Measurements from ENCODE around the gene MEN1.

The MEN1 gene

GRCh38 chr11:64810271-64810890 lies at the start of gene MEN1:
MEN1 (minus strand) TSS chr11:64810551; CDS start chr11:64810109, 442 bp downstream.
- peak within 1 kb of the TSS; percentile 87 for H3K27ac Mint-ChIP-seq
- no peaks in the 10 kb centered on the region for H3K27me3 Mint-ChIP-seq
- peak within 1 kb of the TSS; percentile 99 for H3K4me3 Mint-ChIP-seq
- peak; percentile 74 for ATAC-seq (ENCODE audit: low read depth)
- peaks cover 8% of the 10 kb centered on the region for H3K36me3 Mint-ChIP-seq
- no peaks in the 10 kb centered on the region for H3K9me3 Mint-ChIP-seq
- H3K4me1 Mint-ChIP-seq: peaks cover 26% of the 10 kb centered on the region
- peak; percentile 44 to 77 for DNase-seq (ENCODE audit: low spot score in 2 of 2)

DNA sequence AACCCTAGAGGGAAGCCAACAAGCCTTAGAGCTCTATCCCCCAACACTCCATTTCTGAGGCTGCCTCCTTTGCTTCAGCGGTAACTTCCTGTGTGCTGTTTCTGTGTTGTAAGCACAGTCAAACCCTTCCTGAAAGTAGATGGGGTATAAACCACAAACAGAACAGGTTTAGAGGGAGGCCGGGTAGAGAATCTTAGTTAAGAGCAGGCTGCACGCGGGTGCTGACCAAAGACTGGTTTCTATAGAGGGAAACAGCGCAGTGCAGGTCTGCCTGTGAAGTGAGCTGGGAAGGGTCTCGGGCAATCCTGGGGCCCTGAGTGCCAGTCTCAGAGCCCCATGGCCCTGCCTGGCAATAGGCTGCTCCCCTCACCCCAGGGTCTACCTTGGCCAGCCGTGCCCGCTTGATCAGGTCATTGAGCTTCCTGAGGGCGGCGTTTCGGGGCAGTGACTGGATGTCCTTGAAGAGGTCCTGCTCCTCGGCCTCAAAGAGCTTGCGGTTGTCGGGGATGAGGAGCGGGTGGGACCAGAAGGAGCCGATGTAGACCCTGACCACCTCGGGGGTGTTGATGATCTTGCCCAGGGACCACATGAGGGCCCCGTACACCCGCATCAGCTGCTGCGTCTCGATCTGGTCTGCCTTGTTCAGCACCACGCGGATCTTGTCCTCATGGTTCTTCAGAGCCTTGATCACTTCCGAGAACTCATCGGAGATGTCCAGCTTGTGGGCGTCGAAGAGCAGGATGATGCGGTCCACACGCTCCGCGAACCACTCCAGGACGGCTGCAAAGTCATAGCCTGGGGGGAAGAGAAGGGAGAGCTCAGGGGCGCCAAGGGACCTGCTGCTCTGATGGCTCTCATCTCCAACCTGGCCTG lies 49.4 kb upstream of the MEN1 start:
- Mint-ChIP-seq H3K9me3 (no peaks in the 10 kb centered on the region), H3K4me1 (peaks cover 62% of the 10 kb centered on the region), H3K27ac (peak overlapping the region; percentile 95), H3K27me3 (no peaks in the 10 kb centered on the region), H3K36me3 (peaks cover 8% of the 10 kb centered on the region), H3K4me3 (peak overlapping the region; percentile 78)
- ATAC-seq (ENCODE audit: low read depth): peak; percentile 80
- no peak for DNase-seq (ENCODE audit: low spot score in 2 of 2)

GRCh38 chr11:64858467-64859263 lies 48.3 kb upstream of the MEN1 start:
- H3K27ac Mint-ChIP-seq: peak overlapping the region; percentile 95
- DNase-seq (ENCODE audit: low spot score in 2 of 2) (no peak), ATAC-seq (ENCODE audit: low read depth) (peak; percentile 48)
- peaks cover 65% of the 10 kb centered on the region for H3K4me1 Mint-ChIP-seq
- H3K4me3 Mint-ChIP-seq: peak overlapping the region; percentile 78
- no peaks in the 10 kb centered on the region for H3K27me3 Mint-ChIP-seq
- no peaks in the 10 kb centered on the region for H3K9me3 Mint-ChIP-seq
- peaks cover 11% of the 10 kb centered on the region for H3K36me3 Mint-ChIP-seq

DNA sequence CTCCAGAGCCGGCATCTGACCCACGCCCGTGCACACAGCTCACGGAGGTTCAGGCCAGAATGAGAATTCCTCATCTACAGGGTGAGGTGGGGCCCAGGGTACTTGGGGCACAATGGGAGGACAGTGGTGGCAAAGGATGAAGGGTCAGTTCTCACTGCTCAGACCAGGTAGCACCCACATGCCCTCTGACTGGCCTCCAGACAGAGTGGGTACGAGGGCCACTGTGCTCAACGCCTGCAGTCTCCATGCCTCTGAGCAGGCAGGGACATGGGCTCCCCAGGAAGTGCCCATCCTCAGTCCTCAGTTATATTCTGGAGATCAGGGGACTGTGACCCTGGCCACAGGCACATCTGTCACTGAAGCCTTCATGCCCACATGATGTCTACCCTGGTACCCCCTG lies 47.1 kb upstream of the MEN1 start:
- peaks cover 14% of the 10 kb centered on the region for H3K36me3 Mint-ChIP-seq
- ATAC-seq (ENCODE audit: low read depth): no peak

GRCh38 chr11:64856382-64857227 lies 46.3 kb upstream of the MEN1 start:
- Mint-ChIP-seq H3K36me3 (peaks cover 14% of the 10 kb centered on the region), H3K27me3 (no peaks in the 10 kb centered on the region), H3K4me1 (peaks cover 70% of the 10 kb centered on the region), H3K4me3 (peak overlapping the region; percentile 27), H3K27ac (peak overlapping the region; percentile 89), H3K9me3 (no peaks in the 10 kb centered on the region)
- DNase-seq (ENCODE audit: low spot score in 2 of 2) (no peak), ATAC-seq (ENCODE audit: low read depth) (no peak)

More for the DNA sequence above, 47.1 kb upstream of the MEN1 start:
- no peak for DNase-seq (ENCODE audit: low spot score in 2 of 2)
- H3K27me3 Mint-ChIP-seq: no peaks in the 10 kb centered on the region
- no peak overlapping the region for H3K27ac Mint-ChIP-seq
- no peak overlapping the region for H3K4me3 Mint-ChIP-seq
- H3K4me1 Mint-ChIP-seq: peaks cover 67% of the 10 kb centered on the region
- no peaks in the 10 kb centered on the region for H3K9me3 Mint-ChIP-seq

DNA sequence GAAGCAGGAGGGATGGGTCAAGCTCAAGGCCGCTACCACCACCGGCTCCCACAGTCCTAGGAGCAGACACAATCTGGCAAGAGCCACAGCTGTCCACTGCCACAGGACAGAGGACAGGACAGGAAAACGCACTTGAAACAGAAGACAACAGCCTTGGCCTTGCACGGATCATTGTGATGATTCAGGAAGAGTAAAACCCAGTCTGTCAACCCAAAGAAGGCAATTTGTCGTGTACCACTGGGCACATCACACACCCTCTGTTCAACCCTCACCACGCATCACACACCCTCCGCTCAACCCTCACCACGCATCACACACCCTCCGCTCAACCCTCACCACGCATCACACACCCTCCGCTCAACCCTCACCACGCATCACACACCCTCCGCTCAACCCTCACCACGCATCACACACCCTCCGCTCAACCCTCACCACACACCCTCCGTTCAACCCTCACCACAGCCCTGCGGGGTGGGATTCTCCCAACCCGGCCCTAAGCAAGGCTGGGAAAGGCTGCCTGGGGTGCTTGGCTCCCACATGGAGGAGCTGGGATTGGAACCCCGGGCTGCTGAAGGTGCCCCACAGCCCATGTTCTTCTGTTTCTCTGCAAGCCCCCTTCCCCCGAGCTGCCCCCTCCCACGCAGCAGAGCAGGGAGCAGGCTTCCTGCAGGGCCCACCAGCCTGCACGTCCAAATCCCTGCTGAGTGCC lies 45.4 kb upstream of the MEN1 start:
- H3K9me3 Mint-ChIP-seq: no peaks in the 10 kb centered on the region
- H3K27ac Mint-ChIP-seq: peak overlapping the region; percentile 89
- DNase-seq (ENCODE audit: low spot score in 2 of 2): no peak
- H3K27me3 Mint-ChIP-seq: no peaks in the 10 kb centered on the region
- peaks cover 14% of the 10 kb centered on the region for H3K36me3 Mint-ChIP-seq
- H3K4me1 Mint-ChIP-seq: peaks cover 73% of the 10 kb centered on the region
- peak overlapping the region; percentile 63 for H3K4me3 Mint-ChIP-seq
- ATAC-seq (ENCODE audit: low read depth): no peak

GRCh38 chr11:64854534-64855502 lies 44.5 kb upstream of the MEN1 start:
- Mint-ChIP-seq H3K27me3 (no peaks in the 10 kb centered on the region), H3K4me1 (peaks cover 67% of the 10 kb centered on the region), H3K27ac (peak overlapping the region; percentile 97), H3K9me3 (no peaks in the 10 kb centered on the region), H3K36me3 (peaks cover 12% of the 10 kb centered on the region), H3K4me3 (peak overlapping the region; percentile 63)
- DNase-seq (ENCODE audit: low spot score in 2 of 2): no peak
- ATAC-seq (ENCODE audit: low read depth): no peak

DNA sequence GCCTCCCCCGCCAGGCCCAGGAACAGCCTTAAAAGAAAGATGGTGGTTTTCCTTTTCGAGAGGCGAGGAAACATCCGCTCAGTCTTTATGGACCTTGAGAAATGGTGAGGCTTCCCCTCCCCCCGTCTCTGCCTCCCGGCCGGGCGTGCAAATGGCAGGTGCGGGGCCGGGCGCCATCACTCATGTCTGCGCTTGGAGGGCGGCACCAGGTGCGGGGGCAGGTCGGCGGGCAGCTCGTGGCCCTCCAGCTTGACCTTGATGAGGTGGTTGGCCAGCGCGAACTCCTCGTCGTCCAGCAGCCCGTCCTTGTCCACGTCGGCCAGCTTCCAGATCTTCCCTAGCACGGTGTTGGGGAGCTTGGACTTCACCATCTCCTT lies 43.8 kb upstream of the MEN1 start:
- no peak for DNase-seq (ENCODE audit: low spot score in 2 of 2)
- Mint-ChIP-seq H3K36me3 (peaks cover 12% of the 10 kb centered on the region), H3K4me3 (peak overlapping the region; percentile 49), H3K27ac (peak overlapping the region; percentile 97), H3K27me3 (no peaks in the 10 kb centered on the region), H3K9me3 (no peaks in the 10 kb centered on the region), H3K4me1 (peaks cover 64% of the 10 kb centered on the region)
- ATAC-seq (ENCODE audit: low read depth): no peak

GRCh38 chr11:64853709-64854108 lies 43.4 kb upstream of the MEN1 start:
- ATAC-seq (ENCODE audit: low read depth): peak; percentile 3
- peaks cover 63% of the 10 kb centered on the region for H3K4me1 Mint-ChIP-seq
- H3K4me3 Mint-ChIP-seq: peak overlapping the region; percentile 65
- H3K9me3 Mint-ChIP-seq: no peaks in the 10 kb centered on the region
- no peaks in the 10 kb centered on the region for H3K27me3 Mint-ChIP-seq
- H3K36me3 Mint-ChIP-seq: peaks cover 12% of the 10 kb centered on the region
- DNase-seq (ENCODE audit: low spot score in 2 of 2): no peak
- H3K27ac Mint-ChIP-seq: peak overlapping the region; percentile 97

- Mint-ChIP-seq H3K36me3 (peaks cover 12% of the 10 kb centered on the region), H3K4me3 (peak overlapping the region; percentile 65)
- peak; percentile 1 for ATAC-seq (ENCODE audit: low read depth)
Observed at GRCh38 chr11:64852804-64853509, 42.6 kb upstream of the MEN1 start.

DNA sequence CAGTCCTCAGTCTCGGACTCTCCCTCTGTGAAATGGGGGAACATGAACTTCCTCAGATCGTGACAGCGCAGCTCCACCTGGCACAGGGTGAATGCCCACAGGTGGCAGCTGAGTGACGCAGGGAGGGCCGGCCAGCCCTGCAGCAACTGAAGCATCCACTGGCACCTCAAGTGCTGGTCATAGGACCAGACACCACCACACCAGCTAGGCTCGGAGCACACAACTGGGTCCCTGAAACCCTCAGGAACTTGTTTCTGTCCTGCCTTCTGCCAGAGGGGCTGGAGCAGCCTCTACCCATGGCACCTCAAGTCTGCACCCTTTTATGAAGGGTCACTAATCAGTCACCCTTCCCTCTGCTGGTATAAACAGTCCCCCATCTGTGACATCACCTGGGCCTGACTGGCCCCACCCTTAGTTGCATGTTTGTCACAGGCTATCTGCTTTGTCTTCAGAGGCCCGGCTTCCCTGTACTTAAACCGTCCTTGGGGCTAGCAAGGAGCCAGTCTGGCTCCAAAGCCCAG lies 41.5 kb upstream of the MEN1 start:
- Mint-ChIP-seq H3K4me3 (peak overlapping the region; percentile 65), H3K9me3 (no peaks in the 10 kb centered on the region), H3K4me1 (peaks cover 71% of the 10 kb centered on the region), H3K36me3 (peaks cover 12% of the 10 kb centered on the region), H3K27ac (peak overlapping the region; percentile 97), H3K27me3 (no peaks in the 10 kb centered on the region)
- peak; percentile 72 to 74 for DNase-seq (ENCODE audit: low spot score in 2 of 2)
- peak; percentile 61 for ATAC-seq (ENCODE audit: low read depth)

More at GRCh38 chr11:64852804-64853509, 42.6 kb upstream of the MEN1 start:
- Mint-ChIP-seq H3K4me1 (peaks cover 67% of the 10 kb centered on the region), H3K9me3 (no peaks in the 10 kb centered on the region), H3K27me3 (no peaks in the 10 kb centered on the region), H3K27ac (peak overlapping the region; percentile 97)
- no peak for DNase-seq (ENCODE audit: low spot score in 2 of 2)
